Epidermal melanocyte (primary cell): ENCODE measurements around the gene CAPS2.

Experiments used
- DNase-seq: peaks from one replicate; pipeline ENCODE4 v3.0.0; 2011; ENCODE audit warnings: low spot score; ENCODE audit not compliant: insufficient read length

CAPS2 gene

DNA sequence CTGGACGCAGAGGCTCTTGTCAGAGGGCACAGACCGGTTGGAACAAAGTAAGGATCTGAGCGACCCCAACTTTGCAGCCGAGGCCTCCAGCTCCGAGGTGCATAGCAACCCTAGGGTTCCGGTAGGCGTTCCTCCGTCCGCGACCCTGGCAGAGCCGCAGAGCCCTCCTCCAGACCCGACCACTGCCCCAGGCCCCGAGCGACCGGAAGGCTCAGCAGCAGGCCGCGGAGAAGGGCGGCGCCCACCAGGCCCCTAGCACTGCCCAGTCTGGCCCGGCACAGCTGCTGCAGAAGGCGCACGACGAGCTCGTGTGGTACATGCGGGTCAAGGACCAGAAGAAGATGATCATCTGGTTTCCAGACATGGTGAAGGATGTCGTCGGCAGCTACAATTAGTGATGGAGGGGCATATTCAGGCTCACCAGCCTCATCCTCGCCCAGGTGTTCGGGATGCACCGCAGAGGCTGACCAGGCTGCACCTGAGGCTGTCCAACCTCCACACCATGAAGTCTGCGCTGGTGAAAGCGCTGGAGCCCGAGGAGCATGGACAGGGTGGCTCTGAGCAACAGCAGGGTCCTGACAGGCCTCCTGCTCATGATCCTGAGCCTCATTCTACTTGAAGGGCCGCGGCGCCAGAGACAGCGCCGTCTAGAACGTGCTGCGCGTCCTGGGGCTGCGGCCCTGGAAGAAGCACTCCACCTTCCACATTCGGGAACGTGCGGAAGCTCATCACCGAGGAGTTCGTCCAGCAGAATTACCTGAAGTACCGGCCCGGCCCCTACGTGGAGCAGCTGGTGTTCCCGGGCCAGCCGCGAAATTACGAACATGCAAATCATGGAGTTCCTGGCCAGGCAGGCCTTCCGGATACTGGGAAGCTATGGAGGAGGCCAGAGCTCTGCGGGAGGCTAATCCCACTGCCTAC, 24.5 kb downstream of the CAPS2 start:
- DNase-seq: no peak

DNA sequence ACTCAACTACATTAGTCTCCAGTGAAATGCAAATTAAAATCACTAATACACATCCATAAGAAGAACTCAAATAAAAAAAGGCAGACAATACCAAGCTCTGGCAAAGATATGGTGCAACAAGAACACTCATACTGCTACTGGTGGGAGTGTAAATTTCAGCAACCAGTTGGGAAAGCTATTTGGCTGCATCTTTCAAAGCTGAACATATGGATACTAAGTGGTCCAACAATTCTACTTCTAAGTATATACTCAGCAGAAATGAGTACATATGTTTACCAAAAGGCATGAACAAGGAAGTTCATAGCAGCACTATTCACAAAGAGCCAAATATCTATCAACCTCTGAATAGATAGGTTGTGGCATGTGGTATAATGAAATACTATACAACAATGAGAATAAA, 27.3 kb downstream of the CAPS2 start:
- no peak for DNase-seq

DNA sequence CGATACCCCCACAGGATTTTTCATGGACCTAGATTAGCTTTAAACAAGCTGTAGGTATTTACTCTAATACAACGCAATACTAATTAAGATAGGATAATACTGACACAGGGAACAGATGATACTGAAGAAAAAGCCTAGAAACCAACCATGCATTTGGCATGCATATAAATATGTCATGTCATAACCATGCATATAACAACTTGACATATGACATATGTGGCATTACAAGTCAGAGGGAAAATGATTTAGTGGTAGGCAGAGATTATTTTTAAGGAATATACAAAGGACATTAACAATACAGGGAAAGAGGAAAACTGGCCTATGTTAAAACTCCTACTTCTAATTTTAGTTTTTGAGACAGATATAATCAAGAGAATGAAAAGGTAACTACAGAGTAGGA, 27.9 kb downstream of the CAPS2 start:
- no peak for DNase-seq

DNA sequence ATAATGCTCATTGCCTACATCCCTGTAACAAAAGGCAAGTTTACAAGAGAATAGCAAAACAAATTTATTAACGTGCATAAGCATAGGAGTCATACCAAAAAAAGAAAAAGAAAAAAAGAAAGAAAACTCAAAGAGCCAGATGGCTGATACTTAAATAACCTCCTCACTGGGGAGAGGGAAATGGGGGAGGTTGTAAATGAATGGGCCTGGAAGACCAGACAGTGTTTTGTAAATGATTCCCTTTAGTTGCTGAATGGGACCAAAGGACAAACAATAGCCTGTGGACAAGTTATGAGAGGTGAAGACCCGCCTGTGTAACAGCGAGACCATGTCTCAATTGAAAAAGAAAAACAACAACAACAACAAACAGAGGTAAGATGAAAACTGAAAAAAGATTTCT, 35.3 kb downstream of the CAPS2 start:
- no peak for DNase-seq

DNA sequence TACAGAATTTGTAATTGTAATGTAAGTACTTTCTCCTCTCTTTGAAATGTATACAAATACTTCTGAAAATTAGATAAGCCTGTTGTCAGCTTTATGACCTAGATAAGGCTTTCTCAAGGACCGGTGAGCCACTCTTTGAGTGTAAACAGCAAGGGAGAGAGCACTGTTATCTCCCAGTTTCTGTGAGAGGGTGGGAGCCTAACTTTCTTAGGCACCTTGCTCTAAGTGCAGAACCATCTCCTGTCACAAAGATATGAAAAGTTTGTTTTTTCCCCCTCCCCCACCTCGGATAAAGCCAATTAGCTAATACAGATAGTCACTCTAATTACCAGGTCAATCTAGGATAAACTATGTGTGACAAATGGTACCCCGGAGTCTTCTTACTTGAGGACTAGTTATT, 35.8 kb downstream of the CAPS2 start:
- no peak for DNase-seq

DNA sequence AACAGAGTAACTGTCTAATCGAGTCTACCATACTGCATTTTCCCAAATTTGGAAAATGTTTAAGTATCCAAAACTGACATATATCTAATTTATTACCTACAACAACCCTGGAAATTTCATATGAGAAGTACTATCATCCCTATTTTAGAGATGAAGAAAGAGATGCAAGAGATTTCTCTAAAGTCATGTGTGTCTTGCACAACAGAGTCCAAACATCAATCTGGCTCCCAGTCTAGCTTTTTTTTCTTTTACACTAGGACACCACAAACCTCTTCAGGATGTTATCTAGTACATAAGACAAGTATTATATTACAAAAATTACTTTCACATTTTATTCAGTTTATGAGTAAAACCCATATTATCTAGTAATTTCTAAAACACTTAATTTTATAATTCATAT, 39.1 kb downstream of the CAPS2 start:
- DNase-seq: no peak

DNA sequence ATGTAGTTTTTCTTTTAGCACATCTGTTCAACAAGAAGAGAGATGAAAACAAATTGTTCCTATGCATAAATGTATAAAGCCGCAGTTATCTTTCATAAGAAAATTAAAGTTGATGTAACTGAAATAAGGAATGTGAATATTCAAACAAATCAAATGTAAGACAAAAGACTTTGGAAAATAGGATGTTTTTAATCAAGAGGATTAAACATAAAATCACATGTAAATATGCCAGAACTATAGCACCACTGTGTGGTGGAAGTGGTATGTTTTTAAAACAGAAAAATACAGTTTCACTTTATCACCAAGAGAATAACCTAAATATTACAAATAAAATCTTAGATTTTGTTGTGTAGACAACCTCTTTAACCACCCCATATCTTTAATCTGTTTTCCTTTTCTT, 40.4 kb downstream of the CAPS2 start:
- DNase-seq: no peak

DNA sequence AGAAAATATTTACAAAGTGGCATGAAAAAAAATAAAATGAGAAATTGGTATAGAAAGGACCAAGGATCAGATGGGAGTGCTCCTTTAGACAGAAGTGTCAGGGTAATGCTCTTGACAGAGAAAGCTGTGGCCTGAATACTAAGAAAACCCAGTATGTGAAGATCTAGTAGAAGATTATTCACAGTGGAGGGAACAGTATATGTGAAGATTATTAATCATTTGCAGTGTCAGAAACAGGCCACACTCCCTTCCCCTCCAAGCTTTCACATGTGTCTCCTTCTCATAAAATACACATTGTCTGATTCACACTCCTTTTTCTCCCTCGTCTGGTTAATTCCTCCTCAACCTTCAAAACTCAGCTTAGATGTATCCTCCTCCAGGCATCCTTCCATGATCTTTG, 41.3 kb downstream of the CAPS2 start:
- DNase-seq: no peak

DNA sequence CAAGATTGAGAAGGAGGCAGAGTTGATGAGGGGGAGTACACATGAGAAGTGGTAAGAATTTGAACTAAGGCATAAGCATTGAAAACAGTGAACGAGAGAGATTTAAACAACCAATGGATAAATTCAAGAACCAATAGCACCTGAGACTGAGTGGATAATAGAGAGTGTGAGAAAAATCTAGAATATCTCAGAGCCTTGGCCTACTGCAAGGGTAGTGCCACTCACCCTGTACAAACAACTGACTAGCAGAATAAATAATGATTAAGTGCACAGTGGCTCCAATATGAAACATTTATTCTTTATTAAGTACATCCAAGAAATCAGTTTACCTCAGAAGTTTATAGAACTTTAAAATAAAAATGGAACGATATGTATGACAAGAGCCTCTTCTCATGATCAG, 54.4 kb downstream of the CAPS2 start:
- DNase-seq: no peak

DNA sequence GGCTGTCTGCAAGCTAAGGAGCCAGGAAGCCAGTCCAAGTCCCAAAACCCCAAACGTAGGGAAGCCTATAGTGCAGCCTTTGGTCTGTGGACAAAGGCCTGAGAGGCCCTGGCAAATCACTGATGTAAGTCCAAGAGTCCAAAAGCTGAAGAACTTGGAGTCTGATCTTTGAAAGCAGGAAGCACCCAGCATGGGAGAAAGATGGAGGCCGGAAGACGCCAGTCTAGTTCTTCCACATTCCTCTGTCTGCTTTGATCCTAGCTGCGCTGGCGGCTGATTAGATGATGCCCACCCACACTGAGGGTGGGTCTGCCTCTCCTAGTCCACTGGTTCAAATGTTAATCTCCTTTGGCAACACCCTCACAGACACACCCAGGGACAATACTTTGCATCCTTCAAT, 58.5 kb downstream of the CAPS2 start:
- no peak for DNase-seq

DNA sequence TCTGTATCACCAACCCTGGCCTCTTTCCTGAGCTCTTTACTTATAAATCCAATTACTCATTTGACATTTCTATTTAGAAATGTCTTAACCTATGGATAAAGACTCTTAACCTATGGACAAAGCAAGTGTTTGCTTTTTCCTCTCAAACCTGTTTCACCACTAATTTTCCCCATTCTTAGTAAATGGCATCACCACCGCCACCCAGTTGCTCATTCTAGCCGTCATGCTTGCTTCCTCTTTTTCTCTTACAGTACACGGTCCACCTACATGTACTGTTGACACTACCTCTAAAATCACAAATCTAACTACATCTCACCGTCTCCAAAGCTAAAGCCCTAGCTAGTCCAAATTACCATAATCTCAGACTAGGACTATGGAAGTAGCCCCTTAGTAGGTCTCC, 60.0 kb downstream of the CAPS2 start:
- no peak for DNase-seq

DNA sequence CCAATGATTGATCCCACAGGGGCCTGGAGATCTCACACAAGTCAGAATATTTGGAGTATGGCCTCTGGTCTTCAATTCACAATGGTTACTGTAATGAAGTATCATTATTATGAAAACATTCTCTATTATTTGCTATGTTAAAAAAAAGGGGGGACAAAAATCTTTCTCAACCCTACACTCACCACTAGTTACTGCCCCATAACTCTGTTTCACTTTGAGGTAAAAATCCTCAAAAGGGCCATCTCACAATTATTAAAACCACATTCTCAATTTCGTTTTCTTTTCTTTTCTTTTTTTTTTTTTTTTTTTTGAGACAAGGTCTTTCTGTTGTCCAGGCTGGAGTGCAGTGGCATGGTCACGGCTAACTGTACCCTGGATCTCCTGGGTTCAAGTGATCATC, 60.9 kb downstream of the CAPS2 start:
- DNase-seq: no peak

DNA sequence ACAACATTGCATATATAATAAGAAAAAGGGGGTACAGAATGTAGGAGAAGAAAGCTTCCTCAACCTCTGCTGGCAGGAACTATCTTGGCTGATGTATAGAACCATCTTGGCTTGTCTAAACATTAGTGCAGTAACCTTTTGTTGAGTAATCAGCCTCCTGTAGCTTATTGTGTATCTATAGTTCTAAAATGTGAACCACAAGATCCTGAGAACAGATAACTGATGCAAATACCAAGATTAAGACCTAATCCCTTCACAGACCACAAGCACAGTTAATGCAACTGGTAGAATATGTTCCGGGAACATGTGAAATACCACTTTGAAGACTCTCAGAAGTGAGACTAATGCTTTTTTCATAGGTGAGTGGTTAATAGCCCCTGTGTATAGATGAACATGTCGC, 69.8 kb downstream of the CAPS2 start:
- DNase-seq: no peak

DNA sequence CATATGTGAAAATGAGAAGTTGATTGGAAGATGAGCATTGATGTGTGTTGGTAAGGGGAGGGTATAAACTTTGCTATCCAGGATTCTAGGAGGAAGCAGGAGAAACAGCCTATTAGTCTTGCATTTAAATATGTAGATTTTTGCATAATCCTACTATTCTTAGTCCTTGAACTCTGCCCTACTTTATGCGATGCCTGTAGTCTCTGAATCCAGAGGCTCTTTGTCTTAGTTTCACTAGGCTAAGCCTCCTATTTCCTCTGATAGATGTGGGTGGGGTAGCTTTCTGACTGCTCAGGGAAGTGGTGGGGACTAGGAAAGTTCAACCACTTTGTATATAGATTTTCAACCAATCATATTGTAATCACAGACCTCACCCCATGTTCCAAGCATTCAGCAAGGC, 71.0 kb downstream of the CAPS2 start:
- DNase-seq: no peak

DNA sequence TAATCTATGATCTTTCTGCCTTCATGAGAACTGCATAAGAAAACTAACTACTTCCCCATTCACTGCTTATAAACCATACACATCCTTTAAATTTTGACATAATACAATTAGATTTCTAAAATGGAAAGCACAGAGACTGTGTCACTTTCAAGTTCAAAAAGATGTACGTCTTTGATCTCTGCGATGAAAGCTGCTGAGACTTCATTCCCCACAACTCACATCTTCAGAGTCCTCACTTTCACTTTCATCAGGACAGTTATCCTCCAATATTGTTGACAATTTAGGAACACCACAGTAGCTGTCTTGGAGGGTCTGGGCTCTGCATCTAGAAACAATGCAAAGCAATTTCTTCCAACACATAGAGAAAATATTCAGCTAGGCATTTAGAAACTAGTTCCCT, 72.6 kb downstream of the CAPS2 start:
- no peak for DNase-seq

DNA sequence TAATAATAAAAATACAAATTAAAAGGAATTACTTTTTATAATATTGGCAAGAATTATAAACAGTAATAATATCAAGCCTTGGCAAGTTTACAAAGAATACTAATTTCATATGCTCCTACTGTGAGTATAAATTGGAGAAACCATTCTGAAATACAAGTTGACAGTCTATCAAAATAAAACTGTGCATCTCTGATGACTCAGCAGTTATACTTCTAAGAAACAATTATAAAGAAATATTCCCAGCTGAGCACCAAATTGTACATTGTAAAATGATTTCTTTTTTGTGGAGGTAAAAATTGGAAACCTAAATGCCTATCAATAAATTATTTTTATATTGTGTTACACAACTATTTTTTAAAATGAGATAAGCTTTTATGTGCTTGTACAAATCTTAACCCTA, 85.0 kb downstream of the CAPS2 start:
- DNase-seq: no peak

DNA sequence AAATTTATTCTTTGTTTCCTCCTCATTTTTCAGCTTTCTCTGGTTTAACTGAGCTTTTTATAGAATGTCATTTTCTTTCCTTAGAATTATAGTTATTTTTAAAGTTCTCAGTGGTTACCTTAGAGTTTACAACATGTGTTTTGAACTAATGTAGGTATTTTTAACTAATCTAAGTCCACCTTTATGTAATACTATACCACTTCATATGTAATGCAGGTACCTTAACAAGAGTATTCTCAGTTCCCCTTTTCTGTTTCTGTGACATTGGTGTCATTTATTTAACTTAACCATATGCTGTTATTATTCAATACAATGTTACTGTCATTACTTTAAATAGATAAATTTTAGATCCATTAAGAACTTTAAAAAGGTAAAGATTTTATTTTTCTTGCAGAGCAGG, 90.1 kb downstream of the CAPS2 start:
- no peak for DNase-seq

DNA sequence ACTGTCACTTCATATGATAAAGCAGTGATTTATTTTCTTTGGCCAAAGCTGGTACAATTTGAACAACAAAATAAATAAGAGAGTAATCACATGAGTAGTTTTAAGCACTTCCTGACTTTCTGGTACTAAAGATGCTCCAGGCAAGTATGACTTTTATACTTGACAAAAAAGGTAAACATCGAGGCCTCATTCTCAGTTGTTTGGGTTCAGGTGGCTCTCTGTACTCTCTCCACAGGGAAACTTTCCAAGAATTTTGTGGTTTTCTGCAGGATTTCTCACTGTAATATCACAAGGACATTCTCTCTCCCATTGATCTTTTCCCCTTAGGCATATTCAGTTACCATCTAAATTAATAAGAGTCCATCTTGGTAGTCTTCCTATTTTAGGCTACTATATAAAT, 93.9 kb downstream of the CAPS2 start:
- no peak for DNase-seq

DNA sequence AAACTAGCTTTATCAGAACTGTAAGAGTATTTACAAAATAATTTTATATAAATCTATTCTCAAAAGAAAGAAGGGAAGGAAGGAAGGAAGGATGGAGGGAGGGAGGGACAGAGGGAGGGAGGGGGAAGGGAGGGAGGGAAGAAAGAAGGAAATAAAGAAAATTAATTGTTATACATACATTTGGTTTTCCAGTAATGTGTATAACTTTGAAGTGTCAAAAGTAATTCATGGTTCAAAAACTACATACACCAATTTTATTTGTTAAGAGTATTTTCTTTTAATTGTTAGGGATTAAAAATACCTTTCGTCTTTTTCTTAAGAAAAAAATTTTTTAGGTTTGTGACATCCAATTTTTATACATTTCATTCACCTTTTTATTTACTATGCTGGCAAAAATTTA, 103.0 kb downstream of the CAPS2 start:
- DNase-seq: no peak
